Bone marrow (tissue), 2 donors: ENCODE data around the gene DNAH12.
A peak's percentile ranks its signal among the peaks of the same experiment; 100 is the strongest.
"Not testable (repeated sequence)": the region's sequence is repeated elsewhere in the genome, so short reads cannot be mapped to it uniquely, and the experiment has no call there.

Experiments used
- DNase-seq, 2 donors: peaks; one replicate each; lab custom pipeline; 2025; lab: John Stamatoyannopoulos, UW

DNAH12 gene

GRCh38 chr3:57314204-57314603 lies 229.9 kb downstream of the DNAH12 start:
- DNase-seq: no peak

GRCh38 chr3:57309769-57310360 lies 234.3 kb downstream of the DNAH12 start:
- DNase-seq: no peak

- DNase-seq: not testable (repeated sequence)
These were observed 240.6 kb downstream of the DNAH12 start for GRCh38 chr3:57303520-57303919.

GRCh38 chr3:57298041-57298440 lies 246.1 kb downstream of the DNAH12 start:
- DNase-seq: no peak

GRCh38 chr3:57292897-57293526 lies 251.1 kb downstream of the DNAH12 start:
- DNase-seq: no peak

GRCh38 chr3:57292159-57292896 lies 251.8 kb downstream of the DNAH12 start, which contains the start of gene ASB14:
ASB14 (minus strand) TSS chr3:57292685; CDS start chr3:57292033, 652 bp downstream.
- no peak for DNase-seq

GRCh38 chr3:57288403-57288802 lies 255.7 kb downstream of the DNAH12 start:
- DNase-seq: no peak

- DNase-seq: no peak
These were observed 256.9 kb downstream of the DNAH12 start for GRCh38 chr3:57287205-57287604.

GRCh38 chr3:57283334-57283733 lies 260.8 kb downstream of the DNAH12 start:
- no peak for DNase-seq

GRCh38 chr3:57281715-57282114 lies 262.4 kb downstream of the DNAH12 start:
- peak in 1 of 2 donors; percentile 29 for DNase-seq

GRCh38 chr3:57279685-57280084 lies 264.5 kb downstream of the DNAH12 start:
- DNase-seq: no peak

- no peak for DNase-seq
These were observed 265.9 kb downstream of the DNAH12 start for GRCh38 chr3:57278237-57278636.

GRCh38 chr3:57275393-57275792 lies 268.8 kb downstream of the DNAH12 start:
- DNase-seq: no peak

- DNase-seq: no peak
These were observed 269.3 kb downstream of the DNAH12 start for GRCh38 chr3:57274845-57275244.

GRCh38 chr3:57268416-57268815 lies 275.7 kb downstream of the DNAH12 start:
- no peak for DNase-seq

- no peak for DNase-seq
These were observed 282.2 kb downstream of the DNAH12 start for GRCh38 chr3:57261929-57262328.

- DNase-seq: no peak
These were observed 283.0 kb downstream of the DNAH12 start for GRCh38 chr3:57261119-57261518.

- DNase-seq: no peak
These were observed 286.5 kb downstream of the DNAH12 start for GRCh38 chr3:57257678-57258077.

GRCh38 chr3:57256844-57257243 lies 287.3 kb downstream of the DNAH12 start:
- DNase-seq: no peak

GRCh38 chr3:57252404-57252803 lies 291.7 kb downstream of the DNAH12 start:
- DNase-seq: no peak

GRCh38 chr3:57244946-57245345 lies 299.2 kb downstream of the DNAH12 start:
- no peak for DNase-seq
